Gastroesophageal sphincter (tissue), 3 donors: ENCODE data around the gene SECISBP2L.

Experiments used
- EP300 ChIP-seq: sonication (generic); formaldehyde crosslinking; IDR thresholded peaks from one replicate; pipeline ENCODE4 v1.6.1; 2017; ENCODE audit warnings: antibody characterized with exemption, mild to moderate bottlenecking
- TF ChIP-seq, protein P1 (sequence below), 4 experiments: fragments of 200-600 bp in 2 of 4; fragments of 450-650 bp in 2 of 4; sonication (generic) in 1 of 4; IDR thresholded peaks; one replicate each; pipeline ENCODE4 v1.5.1; 2017 to 2019; ENCODE audit warnings: antibody characterized with exemption in 4 of 4, mild to moderate bottlenecking in 2 of 4, moderate library complexity in 2 of 4

DNA sequence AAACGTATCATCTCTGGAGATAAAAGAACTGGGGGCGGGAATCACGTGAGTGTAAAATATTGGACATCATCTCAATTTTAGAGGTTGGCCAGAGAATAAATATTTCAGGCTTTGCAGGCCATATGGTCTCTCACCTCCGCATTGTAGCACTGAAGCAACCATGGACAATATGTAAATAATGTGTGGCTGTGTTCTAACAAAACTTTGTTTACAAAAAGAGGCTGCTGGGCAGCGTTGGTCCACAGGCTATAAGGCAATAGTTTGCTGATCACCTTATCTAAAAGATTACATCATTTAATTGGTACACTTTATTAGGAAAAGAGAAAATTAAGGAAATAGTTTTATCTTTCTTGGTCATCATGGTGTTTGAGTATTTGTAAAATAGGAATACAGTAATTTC is 60.0 kb downstream of the SECISBP2L start:
- TF ChIP-seq, protein P1, sequence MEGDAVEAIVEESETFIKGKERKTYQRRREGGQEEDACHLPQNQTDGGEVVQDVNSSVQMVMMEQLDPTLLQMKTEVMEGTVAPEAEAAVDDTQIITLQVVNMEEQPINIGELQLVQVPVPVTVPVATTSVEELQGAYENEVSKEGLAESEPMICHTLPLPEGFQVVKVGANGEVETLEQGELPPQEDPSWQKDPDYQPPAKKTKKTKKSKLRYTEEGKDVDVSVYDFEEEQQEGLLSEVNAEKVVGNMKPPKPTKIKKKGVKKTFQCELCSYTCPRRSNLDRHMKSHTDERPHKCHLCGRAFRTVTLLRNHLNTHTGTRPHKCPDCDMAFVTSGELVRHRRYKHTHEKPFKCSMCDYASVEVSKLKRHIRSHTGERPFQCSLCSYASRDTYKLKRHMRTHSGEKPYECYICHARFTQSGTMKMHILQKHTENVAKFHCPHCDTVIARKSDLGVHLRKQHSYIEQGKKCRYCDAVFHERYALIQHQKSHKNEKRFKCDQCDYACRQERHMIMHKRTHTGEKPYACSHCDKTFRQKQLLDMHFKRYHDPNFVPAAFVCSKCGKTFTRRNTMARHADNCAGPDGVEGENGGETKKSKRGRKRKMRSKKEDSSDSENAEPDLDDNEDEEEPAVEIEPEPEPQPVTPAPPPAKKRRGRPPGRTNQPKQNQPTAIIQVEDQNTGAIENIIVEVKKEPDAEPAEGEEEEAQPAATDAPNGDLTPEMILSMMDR (IDR thresholded peaks at IDR 0.05), result no peak
- no peak for TF ChIP-seq EP300
